HK-2 (cell line): ENCODE data around the gene GRIK4.
"Not testable (repeated sequence)": the region's sequence is repeated elsewhere in the genome, so short reads cannot be mapped to it uniquely, and the experiment has no call there.

Source experiments
- DNase-seq: peaks from one replicate; pipeline ENCODE4 v3.0.0-alpha.2; 2018; ENCODE audit not compliant: unreplicated experiment

The GRIK4 gene

GRCh38 chr11:120606211-120607010 is 94.9 kb downstream of the GRIK4 start:
- DNase-seq: no peak

DNA sequence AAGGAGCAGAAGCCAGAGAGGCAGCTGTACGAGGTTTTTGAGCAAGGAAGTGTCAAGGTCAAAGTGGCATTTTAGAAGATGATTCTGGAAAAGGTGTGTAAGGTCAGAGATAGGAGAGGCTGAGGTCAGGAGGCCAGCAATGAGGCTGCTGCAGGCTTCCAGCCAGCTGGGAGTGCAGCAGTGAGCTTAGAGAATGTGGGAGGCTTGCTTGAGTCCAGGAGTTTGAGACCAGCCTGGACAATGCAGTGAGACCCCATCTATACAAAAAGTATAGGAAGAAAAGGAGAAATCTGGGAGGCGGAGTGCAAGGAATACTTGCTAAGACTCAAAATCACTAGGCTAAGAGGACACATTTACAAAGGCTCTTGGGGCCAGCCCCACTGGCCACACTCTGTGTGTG is 96.5 kb downstream of the GRIK4 start:
- DNase-seq: no peak

- DNase-seq: no peak
Observed at GRCh38 chr11:120608760-120609211, 97.2 kb downstream of the GRIK4 start.

GRCh38 chr11:120610111-120610510 is 98.6 kb downstream of the GRIK4 start:
- no peak for DNase-seq

DNA sequence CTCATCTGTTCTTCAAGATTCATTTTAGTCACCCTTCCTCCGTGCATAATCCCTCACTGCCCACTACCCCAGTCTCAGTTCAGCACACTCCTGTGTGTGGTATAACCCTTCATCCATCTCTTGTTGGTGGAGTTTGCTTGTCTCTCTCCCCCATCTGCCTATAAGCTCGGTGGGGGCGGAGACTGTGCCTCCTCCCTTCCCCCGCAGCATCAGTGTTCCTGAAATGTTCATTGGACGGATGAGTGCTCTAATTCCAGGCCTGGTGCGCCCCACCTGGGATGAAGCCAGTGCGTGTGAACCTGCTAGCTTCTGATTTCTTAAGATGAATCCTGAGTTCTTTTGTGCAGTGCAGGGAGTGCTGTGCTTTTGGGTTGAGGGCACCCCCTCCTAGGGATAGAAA is 100.0 kb downstream of the GRIK4 start:
- DNase-seq: no peak

DNA sequence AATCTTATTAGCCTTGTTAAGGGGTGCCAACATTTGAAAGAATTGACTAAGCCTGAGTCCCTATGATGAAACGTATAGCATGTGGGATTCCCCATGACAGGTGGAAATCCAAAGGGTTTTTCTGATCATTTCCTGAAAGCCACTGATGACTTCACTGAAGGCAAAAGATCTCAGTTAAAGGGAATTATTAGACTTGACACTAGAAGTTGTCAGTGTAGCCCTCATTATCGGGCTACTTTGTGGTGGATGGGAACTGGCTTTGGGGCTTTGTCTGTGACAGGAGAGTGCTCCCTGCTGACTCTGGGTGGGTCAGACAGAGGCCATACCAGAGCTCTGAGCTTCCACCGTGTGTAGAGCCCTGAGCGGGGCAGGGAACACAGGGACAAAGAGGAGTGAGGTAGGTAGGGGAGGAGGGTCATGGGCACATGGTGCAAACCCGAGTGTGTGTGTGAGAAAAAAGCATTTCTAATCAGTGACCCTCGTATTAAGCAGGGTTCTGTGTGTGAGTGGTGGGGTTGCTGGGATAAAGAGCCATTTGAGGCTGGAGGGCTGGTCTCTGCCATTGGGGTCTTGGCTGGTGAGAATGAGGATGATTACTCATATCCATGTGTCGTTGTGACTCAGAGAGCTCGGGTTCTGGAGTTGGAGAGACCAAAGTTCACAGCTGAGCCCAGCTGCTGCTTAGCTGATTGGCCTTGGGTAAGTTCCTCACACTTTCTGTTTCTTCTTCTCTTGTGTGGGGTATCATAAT is 101.1 kb downstream of the GRIK4 start:
- DNase-seq: no peak

- no peak for DNase-seq
Observed at GRCh38 chr11:120613264-120614226, 102.0 kb downstream of the GRIK4 start.

GRCh38 chr11:120615391-120615790 is 103.8 kb downstream of the GRIK4 start:
- no peak for DNase-seq

GRCh38 chr11:120618399-120618798 is 106.9 kb downstream of the GRIK4 start:
- DNase-seq: no peak

DNA sequence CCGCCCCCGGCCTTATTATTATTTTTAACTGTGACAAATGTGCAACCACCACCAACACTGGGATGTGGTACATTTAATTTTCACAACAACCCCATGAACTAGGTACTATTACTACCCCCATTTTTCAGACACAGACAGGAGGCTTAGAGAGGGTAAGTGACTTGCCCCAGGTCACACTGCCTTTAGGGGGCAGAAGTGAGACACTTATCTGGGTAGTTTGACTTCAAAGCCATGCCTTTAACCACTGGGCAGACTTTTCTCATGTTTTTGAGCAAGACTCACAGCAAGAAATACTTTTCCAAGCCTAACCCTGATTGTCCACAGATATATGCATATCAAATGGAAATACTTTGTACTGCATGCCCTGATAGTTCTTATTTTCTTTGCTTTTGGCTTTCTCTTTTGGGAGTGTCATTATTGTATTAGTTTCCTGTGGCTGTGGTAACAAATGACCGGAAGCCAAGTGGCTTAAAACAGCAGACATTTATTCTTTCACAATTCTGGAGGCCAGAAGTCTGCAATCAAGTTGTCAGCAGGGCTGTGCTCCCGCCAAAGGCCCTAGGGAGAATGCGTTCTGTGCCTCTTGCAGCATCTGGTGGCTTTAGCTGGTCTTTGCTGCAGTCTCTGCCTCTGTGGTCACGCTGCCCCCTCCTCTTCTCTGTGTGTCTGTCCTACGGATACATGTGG is 110.8 kb downstream of the GRIK4 start:
- DNase-seq: no peak

GRCh38 chr11:120624992-120625391 is 113.4 kb downstream of the GRIK4 start:
- not testable (repeated sequence) for DNase-seq

- DNase-seq: no peak
Observed at GRCh38 chr11:120625565-120625964, 114.0 kb downstream of the GRIK4 start.

- no peak for DNase-seq
Observed at GRCh38 chr11:120626791-120627190, 115.2 kb downstream of the GRIK4 start.

- no peak for DNase-seq
Observed at GRCh38 chr11:120627327-120628163, 116.0 kb downstream of the GRIK4 start.

DNA sequence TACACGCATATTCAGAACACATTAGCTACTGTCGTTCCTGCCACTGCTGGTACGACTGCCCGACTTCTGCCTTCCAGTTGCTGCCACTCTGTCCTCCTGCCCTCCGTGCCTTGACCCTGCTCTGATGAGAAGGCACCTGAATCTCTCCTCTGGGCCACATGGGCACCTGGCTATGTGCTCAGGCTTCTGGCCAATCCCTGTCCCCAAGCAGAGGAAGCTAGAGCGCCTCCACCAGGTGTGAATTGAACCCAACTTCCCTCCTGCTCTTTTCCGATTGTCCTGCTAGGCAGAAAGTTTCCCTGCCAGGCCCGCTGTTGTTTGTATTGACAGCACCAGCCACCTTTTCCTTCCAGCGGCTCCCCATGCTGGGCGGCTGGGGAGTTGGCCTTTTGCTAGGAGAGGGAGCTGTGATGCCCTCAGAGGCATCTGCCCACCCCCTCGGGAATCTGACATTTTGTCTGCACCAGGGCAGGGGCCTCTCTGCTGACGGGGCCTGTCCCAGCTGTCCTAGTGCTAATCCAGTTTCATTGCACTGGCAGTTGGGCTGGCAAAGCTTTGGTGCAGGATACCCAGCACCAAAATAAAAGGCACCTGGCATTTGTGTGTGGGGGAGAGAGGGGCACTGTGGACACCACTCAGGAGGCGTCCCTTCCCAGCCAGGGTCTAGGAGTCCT is 118.0 kb downstream of the GRIK4 start:
- DNase-seq: no peak

GRCh38 chr11:120630122-120630521 is 118.6 kb downstream of the GRIK4 start:
- DNase-seq: no peak

DNA sequence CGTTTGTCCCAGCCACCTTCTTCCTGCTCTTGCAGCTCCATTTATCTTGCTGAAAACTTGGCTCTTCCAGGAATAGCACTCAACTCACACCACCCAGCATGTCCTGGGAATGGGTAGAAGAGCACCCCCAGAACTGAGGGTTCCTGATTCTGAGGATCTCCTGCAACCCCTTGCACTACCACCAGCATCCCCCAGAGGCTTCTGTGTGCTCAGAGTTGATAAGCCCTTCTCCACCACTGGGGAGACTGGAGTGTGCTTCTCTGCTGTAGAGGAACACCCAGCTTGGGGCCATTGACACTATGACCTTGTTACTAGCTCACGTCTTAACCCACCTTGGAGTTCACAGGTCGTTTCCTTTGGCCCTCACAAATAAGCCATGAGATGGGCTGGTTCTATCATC is 121.0 kb downstream of the GRIK4 start:
- no peak for DNase-seq

DNA sequence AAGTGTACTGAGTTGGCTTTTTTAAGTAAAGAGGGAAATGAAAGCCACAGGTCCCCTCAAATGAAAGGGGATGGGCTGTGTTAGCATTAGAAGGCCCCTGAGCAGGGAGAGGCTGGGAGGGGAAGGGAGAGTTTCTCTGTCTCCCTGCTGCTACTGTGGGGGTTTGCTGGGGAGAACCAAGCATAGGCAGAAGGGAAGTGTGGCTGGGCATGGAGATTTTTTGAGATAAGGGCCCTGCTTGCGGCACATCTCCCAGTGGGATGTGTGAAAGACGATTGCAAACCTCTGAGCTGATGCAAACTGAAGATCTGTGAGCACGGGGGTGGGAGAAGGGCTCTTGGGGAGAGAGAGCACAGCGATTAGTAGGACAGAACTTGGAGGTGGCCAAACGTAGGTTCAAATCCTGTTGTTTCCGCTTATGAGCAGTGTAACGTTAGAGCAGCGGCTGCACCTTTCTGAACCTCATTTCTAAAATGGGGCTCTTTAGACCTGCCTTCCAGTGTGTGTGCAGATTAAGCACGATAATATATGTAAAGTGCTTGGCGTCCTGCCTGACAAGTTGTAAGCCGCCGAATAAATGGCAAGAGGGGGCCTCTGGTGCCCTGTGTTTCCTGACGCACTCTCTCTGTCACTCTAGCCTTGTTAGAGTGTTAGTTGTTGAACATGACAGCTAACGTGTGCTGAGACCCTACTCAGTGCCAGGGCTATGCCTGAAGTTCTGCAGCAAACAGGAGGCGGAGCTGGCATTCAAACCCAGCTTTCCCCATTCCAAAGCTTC is 122.3 kb downstream of the GRIK4 start:
- no peak for DNase-seq

GRCh38 chr11:120634706-120635105 is 123.2 kb downstream of the GRIK4 start:
- DNase-seq: no peak
